Activated CD4-positive, alpha-beta memory T cell treated with anti-CD3 and anti-CD28 coated beads for 36 hours (primary cell): ENCODE data around the gene RAET1E. TPM values are rescaled to one million over a fixed set of nuclear protein-coding genes. Genes with fewer than 3 reads are reported as not detected.

Experiments
- CTCF ChIA-PET: fragments of 350-600 bp; sonication (Branson Sonifier 250); formaldehyde crosslinking; loops from one replicate; lab custom pipeline; 2021; ENCODE audit warnings: antibody characterized with exemption, inconsistent platforms; lab: Charles Lee
- POLR2A ChIA-PET: fragments of 350-600 bp; sonication (Branson Sonifier 250); formaldehyde crosslinking; loops from one replicate; lab custom pipeline; 2021; ENCODE audit warnings: antibody characterized with exemption; lab: Charles Lee
- DNase-seq: peaks from one replicate; pipeline ENCODE4 v3.0.0-alpha.2; 2020
- H3K27ac Mint-ChIP-seq: one replicate; pipeline ENCODE4 v1.8.0; 2021; ENCODE audit warnings: mixed read lengths
- H3K27me3 Mint-ChIP-seq: one replicate; pipeline ENCODE4 v1.8.0; 2021; ENCODE audit warnings: mixed read lengths
- H3K36me3 Mint-ChIP-seq: one replicate; pipeline ENCODE4 v1.8.0; 2021; ENCODE audit warnings: mixed read lengths
- H3K4me1 Mint-ChIP-seq: one replicate; pipeline ENCODE4 v1.8.0; 2021; ENCODE audit warnings: low read depth, mixed read lengths
- H3K4me3 Mint-ChIP-seq: one replicate; pipeline ENCODE4 v1.8.0; 2021; ENCODE audit warnings: mild to moderate bottlenecking, mixed read lengths
- H3K9me3 Mint-ChIP-seq: one replicate; pipeline ENCODE4 v1.8.0; 2021; ENCODE audit warnings: mixed read lengths
- intact Hi-C: fragments of 100-400 bp; cut with micrococcal nuclease; formaldehyde crosslinking; loops from one replicate; pipeline ENCODE4 v1.15.1; 2023
- total RNA-seq, 2 experiments: library from RNA; stranded (reverse); gene quantifications; one replicate each; pipeline ENCODE4 v1.2.3, GENCODE V29; 2021

Gene RAET1E
- total RNA-seq, 2 experiments from 2014 or later: not detected

DNA sequence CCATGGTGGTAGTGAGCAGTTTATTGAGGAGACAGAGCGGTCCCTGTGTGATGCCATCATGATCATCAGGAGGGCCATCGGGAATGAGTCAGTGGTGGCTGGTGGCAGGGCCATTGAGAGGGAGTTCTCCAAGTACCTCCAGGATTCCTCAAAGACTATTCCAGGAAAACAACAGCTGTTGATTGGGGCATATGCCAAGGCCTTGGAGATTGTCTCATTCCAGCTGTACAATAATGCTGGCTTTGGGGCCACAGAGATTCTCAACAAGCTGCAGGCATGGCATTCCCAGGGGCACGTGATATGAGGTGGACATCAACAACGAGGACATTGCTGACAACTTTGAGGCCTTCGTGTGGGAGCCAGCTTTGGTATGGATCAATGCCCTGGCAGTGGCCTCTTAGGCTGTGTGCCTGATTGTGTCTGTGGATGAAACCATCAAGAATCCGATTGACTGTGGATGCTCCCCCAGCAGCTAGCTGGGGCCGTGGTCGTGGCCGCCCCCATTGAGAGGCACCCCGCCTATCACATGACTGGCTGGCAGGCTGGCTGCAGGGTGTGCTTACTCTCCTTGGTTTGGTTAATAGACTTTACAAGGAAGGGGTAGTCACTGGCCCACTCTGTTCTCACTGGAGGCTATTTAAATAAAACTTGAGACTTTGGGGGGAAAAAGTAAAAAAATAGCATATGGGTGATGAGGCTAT, 16.7 kb downstream of the RAET1E start:
- POLR2A ChIA-PET: no interaction called here
- no peaks in the 10 kb centered on the region for H3K9me3 Mint-ChIP-seq
- H3K27me3 Mint-ChIP-seq: peaks cover 38% of the 10 kb centered on the region
- intact Hi-C loops: no loop called here
- no peak overlapping the region for H3K27ac Mint-ChIP-seq
- CTCF ChIA-PET: no interaction called here
- H3K36me3 Mint-ChIP-seq: no peaks in the 10 kb centered on the region
- no peak overlapping the region for H3K4me3 Mint-ChIP-seq
- DNase-seq: no peak
- no peaks in the 10 kb centered on the region for H3K4me1 Mint-ChIP-seq

- Mint-ChIP-seq H3K27ac (no peak overlapping the region), H3K27me3 (peaks cover 40% of the 10 kb centered on the region), H3K4me3 (no peak overlapping the region), H3K4me1 (no peaks in the 10 kb centered on the region), H3K36me3 (no peaks in the 10 kb centered on the region), H3K9me3 (no peaks in the 10 kb centered on the region)
- POLR2A ChIA-PET: no interaction called here
- no peak for DNase-seq
- intact Hi-C loops: no loop called here
- CTCF ChIA-PET: no interaction called here
These were observed 20.3 kb downstream of the RAET1E start for GRCh38 chr6:149877659-149878058.

DNA sequence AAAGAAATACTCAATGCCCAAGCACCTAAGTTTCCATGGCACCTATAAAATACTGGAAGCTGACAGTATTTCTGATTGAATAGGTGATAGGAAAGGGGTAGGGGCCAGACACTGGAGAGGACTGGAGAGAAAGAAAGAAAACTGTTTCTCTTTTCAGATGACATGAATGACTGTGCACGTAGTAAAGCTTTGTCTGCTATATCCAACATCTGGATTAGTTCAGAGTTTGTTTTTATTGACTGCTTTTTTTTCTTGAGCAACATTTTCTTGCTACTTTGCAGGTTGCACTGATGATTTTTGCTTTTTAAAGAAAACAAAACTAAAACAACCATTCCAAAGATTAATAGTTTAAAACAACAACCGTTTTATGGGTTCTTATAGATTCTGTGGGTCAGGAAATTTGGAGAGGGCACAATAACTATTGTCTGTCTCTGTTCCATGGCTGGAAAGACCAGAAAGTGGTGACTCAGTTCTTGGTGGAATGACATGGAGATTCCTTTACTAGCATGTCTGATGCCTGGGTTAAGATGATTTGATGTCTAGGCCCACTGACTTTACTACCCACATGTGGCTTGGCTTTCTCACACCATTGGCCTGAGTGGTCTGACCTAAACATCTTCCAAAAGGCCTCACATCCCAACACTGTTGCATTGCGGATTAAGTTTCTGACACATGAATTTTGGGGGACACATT, 21.5 kb downstream of the RAET1E start:
- H3K27me3 Mint-ChIP-seq: peaks cover 42% of the 10 kb centered on the region
- ChIA-PET CTCF (no interaction called here), POLR2A (no interaction called here)
- no peak for DNase-seq
- intact Hi-C loops: no loop called here
- H3K9me3 Mint-ChIP-seq: peaks cover 8% of the 10 kb centered on the region
- no peaks in the 10 kb centered on the region for H3K36me3 Mint-ChIP-seq
- H3K27ac Mint-ChIP-seq: no peak overlapping the region
- H3K4me1 Mint-ChIP-seq: no peaks in the 10 kb centered on the region
- no peak overlapping the region for H3K4me3 Mint-ChIP-seq

DNA sequence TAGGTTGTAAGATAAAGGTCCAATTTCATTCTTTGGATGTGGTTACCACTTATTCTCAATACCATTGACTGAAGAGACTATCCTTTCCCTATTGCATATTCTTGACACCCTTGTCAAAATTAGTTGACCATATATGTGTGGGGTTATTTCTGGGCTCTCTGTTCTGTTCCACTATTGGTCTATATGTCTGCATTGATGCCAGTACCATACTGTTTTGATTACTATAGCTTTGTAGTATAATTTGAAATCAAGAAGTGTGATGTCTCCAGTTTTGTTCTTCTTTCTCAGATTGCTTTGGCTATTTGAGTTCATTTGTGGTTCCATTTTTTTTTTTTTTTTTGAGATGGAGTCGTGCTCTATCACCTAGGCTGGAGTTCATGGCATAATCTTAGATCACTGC, 25.7 kb downstream of the RAET1E start:
- peaks cover 8% of the 10 kb centered on the region for H3K9me3 Mint-ChIP-seq
- CTCF ChIA-PET: no interaction called here
- no peak overlapping the region for H3K27ac Mint-ChIP-seq
- no peak for DNase-seq
- H3K4me3 Mint-ChIP-seq: no peak overlapping the region
- intact Hi-C loops: no loop called here
- H3K36me3 Mint-ChIP-seq: no peaks in the 10 kb centered on the region
- POLR2A ChIA-PET: no interaction called here
- no peaks in the 10 kb centered on the region for H3K4me1 Mint-ChIP-seq
- H3K27me3 Mint-ChIP-seq: peaks cover 20% of the 10 kb centered on the region

DNA sequence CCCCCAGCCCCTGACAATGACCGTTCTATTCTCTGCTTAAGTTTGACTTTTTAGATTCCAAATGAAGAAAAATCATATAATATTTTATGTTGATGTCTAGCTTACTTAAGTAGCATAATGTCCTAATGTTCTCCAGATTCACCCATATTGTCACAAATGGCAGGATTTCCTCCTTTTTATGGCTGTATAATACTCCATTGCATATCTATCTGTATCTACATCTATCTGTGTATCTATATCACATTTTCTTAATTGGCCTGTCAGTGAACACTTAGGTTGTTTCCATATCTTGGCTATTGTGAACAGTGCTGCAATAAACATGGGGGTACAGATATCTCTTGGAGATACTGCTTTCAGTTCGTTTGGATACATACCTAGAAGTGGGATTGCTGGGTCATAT, 26.7 kb downstream of the RAET1E start:
- no peaks in the 10 kb centered on the region for H3K4me1 Mint-ChIP-seq
- H3K27me3 Mint-ChIP-seq: peaks cover 12% of the 10 kb centered on the region
- ChIA-PET POLR2A (no interaction called here), CTCF (no interaction called here)
- no peak for DNase-seq
- intact Hi-C loops: no loop called here
- H3K9me3 Mint-ChIP-seq: peaks cover 8% of the 10 kb centered on the region
- no peaks in the 10 kb centered on the region for H3K36me3 Mint-ChIP-seq
- no peak overlapping the region for H3K4me3 Mint-ChIP-seq
- no peak overlapping the region for H3K27ac Mint-ChIP-seq

DNA sequence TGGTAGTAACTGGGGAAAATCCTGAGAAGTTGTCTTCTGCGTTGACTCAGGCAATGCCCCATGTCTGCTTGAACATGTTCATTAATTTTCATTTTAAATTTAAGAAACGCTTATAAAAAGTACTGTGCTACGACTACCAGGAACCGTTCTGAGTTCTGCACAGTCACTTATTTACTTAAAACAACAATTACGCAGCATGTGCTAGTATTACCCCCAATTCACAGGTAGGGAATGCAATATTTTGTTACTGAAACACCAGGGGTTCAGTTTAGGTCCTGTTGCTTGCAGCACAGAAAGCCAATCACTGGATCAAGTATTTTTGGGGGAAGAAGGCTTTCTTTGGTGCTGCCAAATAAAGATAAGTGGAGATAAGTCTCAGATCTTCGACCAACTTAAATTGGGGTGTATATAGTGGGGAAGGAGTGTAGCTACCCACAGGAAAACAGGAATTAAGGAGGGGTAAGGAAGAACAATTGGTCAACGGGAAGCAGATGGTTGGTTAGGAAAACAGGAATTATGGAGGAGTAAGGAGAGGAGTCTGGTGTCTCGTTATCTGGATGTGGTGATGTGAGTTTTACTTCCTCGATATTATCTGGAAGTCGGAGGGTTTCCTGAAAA, 28.5 kb downstream of the RAET1E start:
- H3K4me1 Mint-ChIP-seq: peaks cover 5% of the 10 kb centered on the region
- no peak for DNase-seq
- CTCF ChIA-PET: interaction anchor here (1.7 kb wide), 1 partner anchor 22 kb away, joined by 4 read pairs; no protein-coding TSS in a partner anchor
- no peak overlapping the region for H3K4me3 Mint-ChIP-seq
- peaks cover 12% of the 10 kb centered on the region for H3K27me3 Mint-ChIP-seq
- no peaks in the 10 kb centered on the region for H3K36me3 Mint-ChIP-seq
- POLR2A ChIA-PET: no interaction called here
- intact Hi-C loops: loop anchor here (5.0 to 10.0 kb wide), 2 partner anchors 125 to 222 kb away; partner anchors contain the start of genes KATNA1, NUP43 and PCMT1
- H3K9me3 Mint-ChIP-seq: peaks cover 8% of the 10 kb centered on the region
- H3K27ac Mint-ChIP-seq: no peak overlapping the region

- Mint-ChIP-seq H3K4me3 (no peak overlapping the region), H3K4me1 (peaks cover 6% of the 10 kb centered on the region), H3K27ac (no peak overlapping the region), H3K9me3 (peaks cover 8% of the 10 kb centered on the region), H3K27me3 (peaks cover 5% of the 10 kb centered on the region), H3K36me3 (no peaks in the 10 kb centered on the region)
- ChIA-PET CTCF (interaction anchor here (1.7 kb wide), 1 partner anchor 21 kb away, joined by 4 read pairs; no protein-coding TSS in a partner anchor), POLR2A (no interaction called here)
- intact Hi-C loops: loop anchor here (5.0 to 10.0 kb wide), 2 partner anchors 123 to 221 kb away; partner anchors contain the start of genes KATNA1, NUP43 and PCMT1
- no peak for DNase-seq
These were observed 29.9 kb downstream of the RAET1E start for GRCh38 chr6:149867876-149868640.

GRCh38 chr6:149864578-149865535, 33.1 kb downstream of the RAET1E start:
- Mint-ChIP-seq H3K4me3 (peak overlapping the region; percentile 57), H3K27ac (no peak overlapping the region), H3K9me3 (no peaks in the 10 kb centered on the region), H3K36me3 (no peaks in the 10 kb centered on the region), H3K4me1 (peaks cover 19% of the 10 kb centered on the region), H3K27me3 (peaks cover 2% of the 10 kb centered on the region)
- intact Hi-C loops: loop anchor here (1.0 to 10.0 kb wide), 8 partner anchors 18 to 318 kb away; partner anchors contain the start of genes KATNA1, NUP43, PCMT1 and PPIL4
- ChIA-PET POLR2A (no interaction called here), CTCF (interaction anchor here (0.6 to 1.4 kb wide), 9 partner anchors 12 to 67 kb away, joined by 3 to 5 read pairs (median 3); no protein-coding TSS in a partner anchor)
- peak; percentile 33 for DNase-seq

- Mint-ChIP-seq H3K4me3 (peak within 1 kb of the TSS; percentile 81), H3K9me3 (no peaks in the 10 kb centered on the region)
- POLR2A ChIA-PET: interaction anchor here (1.3 kb wide), 1 partner anchor 319 kb away, joined by 3 read pairs; no protein-coding TSS in a partner anchor
These were observed 34.0 kb downstream of the RAET1E start, which contains the start of gene LRP11 for GRCh38 chr6:149863698-149864577. Gene LRP11, minus strand, starts transcription at chr6:149864359. Its CDS starts 339 bp downstream, at chr6:149864020.

More at GRCh38 chr6:149863698-149864577, 34.0 kb downstream of the RAET1E start, which contains the start of gene LRP11:
- intact Hi-C loops: loop anchor here (1.0 to 10.0 kb wide), 6 partner anchors 17 to 317 kb away; partner anchors contain the start of genes NUP43, PCMT1 and PPIL4
- peak; percentile 88 for DNase-seq
- peaks cover 2% of the 10 kb centered on the region for H3K27me3 Mint-ChIP-seq
- no peak within 1 kb of the TSS for H3K27ac Mint-ChIP-seq
- peaks cover 19% of the 10 kb centered on the region for H3K4me1 Mint-ChIP-seq
- no peaks in the 10 kb centered on the region for H3K36me3 Mint-ChIP-seq
- CTCF ChIA-PET: interaction anchor here (0.8 to 1.4 kb wide), 2 partner anchors 11 to 18 kb away, joined by 4 to 5 read pairs; no protein-coding TSS in a partner anchor
